Spleen (tissue), 7 donors: ENCODE measurements around the gene DNAH12.

Experiments used
- POLR2A ChIP-seq, 3 donors: fragments of 450-650 bp; IDR thresholded peaks; one replicate each; pipeline ENCODE4 v1.5.1; 2017; ENCODE audit warnings: antibody characterized with exemption in 3 of 3, mild to moderate bottlenecking in 1 of 3
- POLR2AphosphoS5 ChIP-seq, 3 donors: sonication (generic); formaldehyde crosslinking; IDR thresholded peaks; one replicate each; pipeline ENCODE4 v1.5.1; 2017; ENCODE audit warnings: antibody characterized with exemption in 3 of 3
- TF ChIP-seq, protein P1 (sequence below), 11 experiments: fragments of 200-600 bp in 7 of 11; fragments of 450-650 bp in 4 of 11; sonication (generic) in 4 of 11; IDR thresholded peaks in 8 of 11; conservative IDR thresholded peaks in 3 of 11; 1 replicate in 7 of 11; 2 replicates in 4 of 11; pipeline versions ENCODE4 v1.4.0 to v1.8.0; 2016 to 2021; ENCODE audit warnings: antibody characterized with exemption in 11 of 11, inconsistent platforms in 4 of 11, mild to moderate bottlenecking in 1 of 11
- donor health status: DM: no; HTN: no; CAD: no; lungs with moderate emphysema.
- donor health status: DM: no; HTN: no; CAD: no.
- donor health status: DM: no; HTN: no; CAD: no.

DNA sequence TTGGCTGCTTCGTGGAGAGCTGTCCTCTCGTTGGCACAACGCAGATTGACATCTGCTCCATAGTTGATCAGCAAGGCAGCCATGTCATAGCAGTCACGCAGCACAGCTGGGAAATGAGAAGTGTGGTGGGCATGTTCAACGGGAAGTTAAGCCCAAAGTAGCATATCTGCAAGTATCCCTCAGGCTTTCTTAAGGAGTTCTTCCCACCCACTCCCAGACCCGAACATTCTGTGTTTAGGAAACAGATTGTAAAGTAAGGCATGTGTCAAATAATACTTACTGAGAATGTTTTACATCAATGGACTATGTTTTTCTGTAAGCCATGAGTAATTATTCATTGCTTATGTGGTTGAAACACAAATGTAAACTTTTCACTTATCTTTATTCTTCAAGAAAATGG is 260.8 kb downstream of the DNAH12 start:
- TF ChIP-seq, protein P1, sequence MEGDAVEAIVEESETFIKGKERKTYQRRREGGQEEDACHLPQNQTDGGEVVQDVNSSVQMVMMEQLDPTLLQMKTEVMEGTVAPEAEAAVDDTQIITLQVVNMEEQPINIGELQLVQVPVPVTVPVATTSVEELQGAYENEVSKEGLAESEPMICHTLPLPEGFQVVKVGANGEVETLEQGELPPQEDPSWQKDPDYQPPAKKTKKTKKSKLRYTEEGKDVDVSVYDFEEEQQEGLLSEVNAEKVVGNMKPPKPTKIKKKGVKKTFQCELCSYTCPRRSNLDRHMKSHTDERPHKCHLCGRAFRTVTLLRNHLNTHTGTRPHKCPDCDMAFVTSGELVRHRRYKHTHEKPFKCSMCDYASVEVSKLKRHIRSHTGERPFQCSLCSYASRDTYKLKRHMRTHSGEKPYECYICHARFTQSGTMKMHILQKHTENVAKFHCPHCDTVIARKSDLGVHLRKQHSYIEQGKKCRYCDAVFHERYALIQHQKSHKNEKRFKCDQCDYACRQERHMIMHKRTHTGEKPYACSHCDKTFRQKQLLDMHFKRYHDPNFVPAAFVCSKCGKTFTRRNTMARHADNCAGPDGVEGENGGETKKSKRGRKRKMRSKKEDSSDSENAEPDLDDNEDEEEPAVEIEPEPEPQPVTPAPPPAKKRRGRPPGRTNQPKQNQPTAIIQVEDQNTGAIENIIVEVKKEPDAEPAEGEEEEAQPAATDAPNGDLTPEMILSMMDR (IDR thresholded peaks at IDR 0.05 in 8 of 11, conservative IDR thresholded peaks at IDR 0.05 in 3 of 11), result no peak
- no peak for TF ChIP-seq POLR2A (IDR thresholded peaks at IDR 0.05)
- peak in 1 of 3 donors; percentile 10 for TF ChIP-seq POLR2AphosphoS5 (IDR thresholded peaks at IDR 0.05)
